ENCODE measurements around the gene TANGO2.

Gene TANGO2

GRCh38 chr22:20083157-20083890, 62.4 kb downstream of the TANGO2 start:
- in situ Hi-C loops (cut with MboI; ENCODE audit: low sequenced_read_pairs) = no loop called here

- in situ Hi-C loops (cut with MboI; ENCODE audit: low sequenced_read_pairs) = no loop called here
Observed at GRCh38 chr22:20083891-20084546, 63.1 kb downstream of the TANGO2 start.

- in situ Hi-C loops (cut with MboI; ENCODE audit: low sequenced_read_pairs) = no loop called here
Observed at GRCh38 chr22:20084547-20085413, 63.9 kb downstream of the TANGO2 start.

GRCh38 chr22:20085651-20086050, 64.7 kb downstream of the TANGO2 start:
- in situ Hi-C loops (cut with MboI; ENCODE audit: low sequenced_read_pairs) = no loop called here

- in situ Hi-C loops (cut with MboI; ENCODE audit: low sequenced_read_pairs) = no loop called here
Observed at GRCh38 chr22:20086101-20086599, 65.2 kb downstream of the TANGO2 start.

GRCh38 chr22:20086763-20087162, 65.9 kb downstream of the TANGO2 start:
- in situ Hi-C loops (cut with MboI; ENCODE audit: low sequenced_read_pairs) = no loop called here

GRCh38 chr22:20087319-20088262, 66.7 kb downstream of the TANGO2 start:
- in situ Hi-C loops (cut with MboI; ENCODE audit: low sequenced_read_pairs) = no loop called here

- in situ Hi-C loops (cut with MboI; ENCODE audit: low sequenced_read_pairs) = no loop called here
Observed at GRCh38 chr22:20088263-20088648, 67.3 kb downstream of the TANGO2 start.

GRCh38 chr22:20089226-20089976, 68.5 kb downstream of the TANGO2 start:
- in situ Hi-C loops (cut with MboI; ENCODE audit: low sequenced_read_pairs) = no loop called here

- in situ Hi-C loops (cut with MboI; ENCODE audit: low sequenced_read_pairs) = no loop called here
Observed at GRCh38 chr22:20089977-20090729, 69.2 kb downstream of the TANGO2 start.

- in situ Hi-C loops (cut with MboI; ENCODE audit: low sequenced_read_pairs) = no loop called here
Observed at GRCh38 chr22:20090730-20091240, 69.9 kb downstream of the TANGO2 start.

GRCh38 chr22:20091690-20092476, 71.0 kb downstream of the TANGO2 start:
- in situ Hi-C loops (cut with MboI; ENCODE audit: low sequenced_read_pairs) = no loop called here

- in situ Hi-C loops (cut with MboI; ENCODE audit: low sequenced_read_pairs) = no loop called here
Observed at GRCh38 chr22:20092477-20092854, 71.6 kb downstream of the TANGO2 start.

- in situ Hi-C loops (cut with MboI; ENCODE audit: low sequenced_read_pairs) = no loop called here
Observed at GRCh38 chr22:20093418-20094196, 72.7 kb downstream of the TANGO2 start.

GRCh38 chr22:20094197-20094807, 73.4 kb downstream of the TANGO2 start:
- in situ Hi-C loops (cut with MboI; ENCODE audit: low sequenced_read_pairs) = no loop called here

- in situ Hi-C loops (cut with MboI; ENCODE audit: low sequenced_read_pairs) = no loop called here
Observed at GRCh38 chr22:20095521-20095920, 74.6 kb downstream of the TANGO2 start.
